HCT116 (cell line): ENCODE data around the gene PGRMC2. TPM values are rescaled to one million over a fixed set of nuclear protein-coding genes. Genes with fewer than 3 reads are reported as not detected.

Experiments used
- ATAC-seq: fragments of 200-7000 bp; cut with Tn5 transposase; 2 replicates; pipeline ENCODE4 v1.9.1; 2020; ENCODE audit warnings: mild to moderate bottlenecking, moderate library complexity
- BruUV-seq: library from RNA; stranded (reverse); fragments of 400-500 nt; replicated peaks from 2 replicates; lab custom pipeline; 2021; lab: Mats Ljungman, UMichigan
- CTCF ChIA-PET: fragments of 300-600 bp; sonication (Branson Sonifier 250); formaldehyde crosslinking; loops from one replicate; lab custom pipeline; 2021; ENCODE audit warnings: antibody characterized with exemption; lab: Charles Lee
- POLR2A ChIA-PET: fragments of 300-600, 350-600 bp; sonication (Branson Sonifier 250); formaldehyde crosslinking; loops from one replicate; lab custom pipeline; 2021; ENCODE audit warnings: antibody characterized with exemption; lab: Charles Lee
- RAD21 ChIA-PET, 2 experiments: fragments of 300-600 bp; sonication (Branson Sonifier 250); formaldehyde crosslinking; loops; one replicate each; lab custom pipeline; 2023; ENCODE audit warnings: low total read pairs in 2 of 2; ENCODE audit not compliant: uncharacterized antibody in 2 of 2, unreplicated experiment in 2 of 2, low non-redundant PET in 1 of 2; lab: Charles Lee
- DNase-seq: peaks from one replicate; pipeline ENCODE4 v3.0.0-alpha.2; 2010; ENCODE audit warnings: low read depth, low spot score
- H2AFZ ChIP-seq: fragments of 200-600 bp; shearing (Covaris generic), sonication (generic); 2 replicates; pipeline ENCODE4 v1.6.1; 2017; ENCODE audit warnings: low read depth, mixed run types, mixed read lengths, antibody characterized with exemption, low read length; ENCODE audit not compliant: poor library complexity, severe bottlenecking
- H3K27ac ChIP-seq: 2 replicates; pipeline ENCODE4 v1.5.1; 2012; ENCODE audit warnings: low read depth, low read length
- H3K27me3 ChIP-seq: fragments of 200-600 bp; sonication (generic); 2 replicates; pipeline ENCODE4 v1.6.1; 2016; ENCODE audit warnings: mixed run types, low read length, mixed read lengths; ENCODE audit not compliant: insufficient read depth
- H3K36me3 ChIP-seq, 2 experiments: fragments of 200-500 bp in 1 of 2; fragments of 200-600 bp in 1 of 2; sonication (Bioruptor generic) in 1 of 2; sonication (generic) in 1 of 2; 2 replicates each; pipeline versions ENCODE4 v1.5.1 to v1.6.1; 2014 to 2016; ENCODE audit warnings: low read length in 2 of 2, inconsistent platforms in 1 of 2, mixed read lengths in 1 of 2, mixed run types in 1 of 2; ENCODE audit not compliant: insufficient read depth in 2 of 2, control insufficient read depth in 1 of 2
- H3K4me1 ChIP-seq, 2 experiments: fragments of 200-600 bp in 1 of 2; sonication (generic) in 1 of 2; 2 replicates each; pipeline versions ENCODE4 v1.5.1 to v1.6.1; 2012 to 2017; ENCODE audit warnings: low read length in 2 of 2, inconsistent platforms in 1 of 2, mild to moderate bottlenecking in 1 of 2, mixed read lengths in 1 of 2, mixed run types in 1 of 2, moderate library complexity in 1 of 2; ENCODE audit not compliant: insufficient read depth in 2 of 2, control insufficient read depth in 1 of 2
- H3K4me2 ChIP-seq: fragments of 200-600 bp; sonication (generic); 2 replicates; pipeline ENCODE4 v1.6.1; 2017; ENCODE audit warnings: mixed run types, low read length, mixed read lengths
- H3K4me3 ChIP-seq, 2 experiments: fragments of 200-600 bp in 1 of 2; sonication (generic) in 1 of 2; replicated peaks in 1 of 2; 2 replicates each; pipeline ENCODE4 v1.5.1; 2011 to 2016; ENCODE audit warnings: low read length in 2 of 2, control low read depth in 1 of 2, low read depth in 1 of 2, mild to moderate bottlenecking in 1 of 2, mixed read lengths in 1 of 2, mixed run types in 1 of 2
- H3K79me2 ChIP-seq: fragments of 200-600 bp; sonication (generic); 2 replicates; pipeline ENCODE4 v1.6.1; 2017; ENCODE audit warnings: mild to moderate bottlenecking, mixed run types, low read length, moderate library complexity, mixed read lengths; ENCODE audit not compliant: insufficient read depth
- H3K9ac ChIP-seq: fragments of 200-600 bp; sonication (generic); 2 replicates; pipeline ENCODE4 v1.6.1; 2016; ENCODE audit warnings: low read length, mixed read lengths
- H3K9me2 ChIP-seq: fragments of 200-600 bp; sonication (generic), shearing (Covaris generic); 2 replicates; pipeline ENCODE4 v1.6.1; 2017; ENCODE audit warnings: mixed run types, mild to moderate bottlenecking, moderate library complexity; ENCODE audit not compliant: insufficient read depth
- H3K9me3 ChIP-seq, 2 experiments: fragments of 200-500 bp in 1 of 2; fragments of 200-600 bp in 1 of 2; sonication (Bioruptor generic) in 1 of 2; sonication (generic) in 1 of 2; 2 replicates each; pipeline ENCODE4 v1.6.1; 2014 to 2017; ENCODE audit warnings: low read length in 2 of 2, mixed read lengths in 2 of 2, inconsistent platforms in 1 of 2, low read depth in 1 of 2, mild to moderate bottlenecking in 1 of 2, mixed run types in 1 of 2, moderate library complexity in 1 of 2; ENCODE audit not compliant: control insufficient read depth in 1 of 2, insufficient read depth in 1 of 2
- H4K20me1 ChIP-seq: fragments of 200-600 bp; sonication (generic), shearing (Covaris generic); 2 replicates; pipeline ENCODE4 v1.6.1; 2017; ENCODE audit warnings: mixed run types, mild to moderate bottlenecking, moderate library complexity; ENCODE audit not compliant: insufficient read depth
- CBX3 ChIP-seq: IDR thresholded peaks from 2 replicates; pipeline ENCODE4 v1.6.1; 2012; ENCODE audit warnings: low read depth
- EZH2 ChIP-seq: fragments of 200-600 bp; sonication (generic); IDR thresholded peaks from 2 replicates; pipeline ENCODE4 v1.6.1; 2017; ENCODE audit warnings: antibody characterized with exemption, mixed run types
- EZH2phosphoT487 ChIP-seq: fragments of 200-600 bp; IDR thresholded peaks from 2 replicates; pipeline ENCODE4 v1.6.1; 2018; ENCODE audit warnings: antibody characterized with exemption, borderline replicate concordance
- FOSL1 ChIP-seq: IDR thresholded peaks from 2 replicates; pipeline ENCODE4 v1.6.1; 2012; ENCODE audit warnings: low read depth
- RAD21 ChIP-seq: IDR thresholded peaks from 2 replicates; pipeline ENCODE4 v1.6.1; 2012; ENCODE audit warnings: low read depth, mild to moderate bottlenecking
- SIN3A ChIP-seq: IDR thresholded peaks from 2 replicates; pipeline ENCODE4 v1.6.1; 2012; ENCODE audit warnings: low read depth
- SP1 ChIP-seq: IDR thresholded peaks from 2 replicates; pipeline ENCODE4 v1.6.1; 2012; ENCODE audit warnings: low read depth
- SRF ChIP-seq: IDR thresholded peaks from 2 replicates; pipeline ENCODE4 v1.6.1; 2012; ENCODE audit warnings: low read depth
- TCF7L2 ChIP-seq: IDR thresholded peaks from 2 replicates; pipeline ENCODE4 v1.7.0; 2011; ENCODE audit warnings: borderline replicate concordance, inconsistent platforms; ENCODE audit not compliant: insufficient read depth, insufficient read length; ENCODE audit errors: extremely low read depth
- YY1 ChIP-seq: IDR thresholded peaks from 2 replicates; pipeline ENCODE4 v1.6.1; 2011; ENCODE audit warnings: low read length, low read depth, moderate library complexity, mild to moderate bottlenecking; ENCODE audit not compliant: insufficient replicate concordance; ENCODE audit errors: extremely low read depth
- ZFX ChIP-seq: fragments of 450-650 bp; IDR thresholded peaks from 2 replicates; pipeline ENCODE4 v1.6.1; 2017
- intact Hi-C: fragments of 100-400 bp; cut with micrococcal nuclease; formaldehyde crosslinking; loops from 2 replicates; pipeline ENCODE4 v1.10.0; 2022
- total RNA-seq: library from RNA; stranded (reverse); gene quantifications from one replicate; pipeline ENCODE4 v1.2.1, GENCODE V29; 2021; ENCODE audit not compliant: unreplicated experiment

PGRMC2 gene
- total RNA-seq, 1 experiment from 2014 or later, result 52.3 TPM

DNA sequence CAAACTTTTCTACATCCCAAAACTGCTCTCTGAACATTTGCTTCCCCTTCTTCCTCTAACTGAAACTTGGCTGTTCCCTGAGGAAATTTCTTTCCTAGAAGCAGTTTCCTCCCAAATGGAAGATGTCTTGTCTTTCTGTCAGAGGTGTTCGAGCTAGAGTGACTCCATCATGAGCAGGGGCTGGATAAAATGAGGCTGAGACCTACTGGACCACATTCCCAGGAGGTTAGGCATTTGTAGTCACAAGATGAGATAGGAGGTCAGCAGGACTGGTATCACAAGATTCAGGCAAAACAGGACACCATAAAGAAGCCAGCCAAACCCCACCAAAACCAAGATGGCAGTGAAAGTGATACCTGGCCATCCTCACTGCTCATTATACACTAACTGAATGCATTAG, 35.8 kb upstream of the PGRMC2 start:
- POLR2A ChIA-PET, result no interaction called here

DNA sequence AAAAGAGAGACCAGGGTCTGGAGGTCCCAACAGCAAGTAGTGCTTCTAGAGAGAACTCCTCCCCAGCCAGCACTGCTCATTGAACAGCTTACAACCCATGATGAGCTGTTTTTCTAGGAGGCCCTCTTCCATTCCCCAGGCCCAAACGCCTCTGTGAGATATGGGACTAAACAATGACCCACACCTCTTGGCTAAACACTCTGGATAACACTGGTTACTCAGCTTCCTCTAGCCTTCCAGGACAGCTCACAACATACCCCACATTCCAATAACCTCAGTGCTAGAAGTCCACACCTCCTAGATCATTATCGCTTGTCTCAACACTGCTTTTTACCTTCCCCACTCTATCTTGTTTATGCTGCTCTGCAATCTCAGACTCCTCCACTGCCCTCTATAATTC, 35.4 kb upstream of the PGRMC2 start:
- intact Hi-C loops, result no loop called here
- peak overlapping the region; percentile 36 for H3K4me2 ChIP-seq
- H3K27ac ChIP-seq, result no peak overlapping the region

More for the DNA sequence above, 35.8 kb upstream of the PGRMC2 start:
- no peaks in the 10 kb centered on the region for H3K9me2 ChIP-seq
- no TSS peak for BruUV-seq
- no peaks in the 10 kb centered on the region for H3K79me2 ChIP-seq
- CTCF ChIA-PET, result no interaction called here
- no peaks in the 10 kb centered on the region for H3K27me3 ChIP-seq
- DNase-seq (no peak), ATAC-seq (no peak)
- no peaks in the 10 kb centered on the region for H4K20me1 ChIP-seq
- no peak overlapping the region for H3K9ac ChIP-seq
- H3K27ac ChIP-seq, result no peak overlapping the region
- peak overlapping the region; percentile 36 for H3K4me2 ChIP-seq
- H3K36me3 ChIP-seq, result no peaks in the 10 kb centered on the region
- H2AFZ ChIP-seq, result no peak overlapping the region
- TF ChIP-seq FOSL1 (no peak), CBX3 (no peak), ZFX (no peak)
- H3K9me3 ChIP-seq, result no peaks in the 10 kb centered on the region
- intact Hi-C loops, result no loop called here
- RAD21 ChIA-PET, result no interaction called here
- no peak overlapping the region for H3K4me3 ChIP-seq
- peaks cover 14 to 26% of the 10 kb centered on the region in 2 experiments for H3K4me1 ChIP-seq

More for the DNA sequence above, 35.4 kb upstream of the PGRMC2 start:
- Histone ChIP-seq H3K9me2 (no peaks in the 10 kb centered on the region), H3K9me3 (no peaks in the 10 kb centered on the region), H4K20me1 (no peaks in the 10 kb centered on the region), H3K4me3 (no peak overlapping the region), H3K4me1 (peaks cover 14 to 26% of the 10 kb centered on the region in 2 experiments), H3K79me2 (no peaks in the 10 kb centered on the region), H3K36me3 (no peaks in the 10 kb centered on the region), H3K27me3 (no peaks in the 10 kb centered on the region), H2AFZ (no peak overlapping the region), H3K9ac (no peak overlapping the region)
- TF ChIP-seq EZH2phosphoT487 (no peak), RAD21 (no peak), YY1 (no peak), FOSL1 (no peak), TCF7L2 (no peak), SP1 (no peak), EZH2 (no peak), SIN3A (no peak), SRF (no peak)
- ChIA-PET POLR2A (no interaction called here), CTCF (no interaction called here), RAD21 (no interaction called here)
- peak; percentile 75 for ATAC-seq
- BruUV-seq, result no TSS peak
- no peak for DNase-seq
